Endothelial cell of umbilical vein (primary cell): ENCODE data around the gene CPSF2. TPM values are rescaled to one million over a fixed set of nuclear protein-coding genes. Genes with fewer than 3 reads are reported as not detected.
A peak's percentile ranks its signal among the peaks of the same experiment; 100 is the strongest.

Experiments used
- BruUV-seq: library from RNA; stranded (reverse); fragments of 400-500 nt; replicated peaks from 2 replicates; lab custom pipeline; 2021; lab: Mats Ljungman, UMichigan
- CTCF ChIA-PET: fragments of 300-600, 350-600 bp; sonication (Branson Sonifier 250); formaldehyde crosslinking; loops from one replicate; lab custom pipeline; 2021; ENCODE audit warnings: antibody characterized with exemption, inconsistent platforms; lab: Charles Lee
- POLR2A ChIA-PET: fragments of 300-600, 350-600 bp; sonication (Branson Sonifier 250); formaldehyde crosslinking; loops from one replicate; lab custom pipeline; 2021; ENCODE audit warnings: antibody characterized with exemption, inconsistent platforms; lab: Charles Lee
- DNase-seq: peaks from one replicate; pipeline ENCODE4 v3.0.0-alpha.2; 2011; ENCODE audit warnings: low read depth, low spot score
- FAIRE-seq: peaks from 2 replicates; lab custom pipeline; 2011; peaks lifted over from hg19 to GRCh38; lab: Jason Lieb, UNC
- H2AFZ ChIP-seq: 2 replicates; pipeline ENCODE4 v1.6.0; 2012; ENCODE audit warnings: low read depth, low read length, control low read depth, inconsistent platforms
- H3K27ac ChIP-seq: 2 replicates; pipeline ENCODE4 v1.5.1; 2011; ENCODE audit warnings: low read depth, mild to moderate bottlenecking, control low read depth, low read length, moderate library complexity; ENCODE audit not compliant: insufficient read depth
- H3K27me3 ChIP-seq, 2 experiments: 2 replicates each; pipeline versions ENCODE4 v1.6.0 to v1.6.1; 2011; ENCODE audit warnings: low read length in 2 of 2, mixed read lengths in 1 of 2; ENCODE audit not compliant: control insufficient read depth in 2 of 2, insufficient read depth in 2 of 2
- H3K36me3 ChIP-seq, 2 experiments: 2 replicates in 1 of 2; 3 replicates in 1 of 2; pipeline ENCODE4 v1.5.1; 2011; ENCODE audit warnings: low read length in 2 of 2, mild to moderate bottlenecking in 1 of 2, moderate library complexity in 1 of 2; ENCODE audit not compliant: control insufficient read depth in 2 of 2, insufficient read depth in 2 of 2; ENCODE audit errors: extremely low read depth in 1 of 2
- H3K4me1 ChIP-seq: 3 replicates; pipeline ENCODE4 v1.5.1; 2011; ENCODE audit warnings: mild to moderate bottlenecking, low read length; ENCODE audit not compliant: control insufficient read depth, insufficient read depth; ENCODE audit errors: extremely low read depth
- H3K4me2 ChIP-seq: 2 replicates; pipeline ENCODE4 v1.6.1; 2011; ENCODE audit warnings: low read length, control low read depth, mixed read lengths; ENCODE audit not compliant: insufficient read depth
- H3K4me3 ChIP-seq, 3 experiments: fragments of 200-600 bp in 1 of 3; sonication (generic), shearing (Covaris generic) in 1 of 3; replicated peaks in 1 of 3; 2 replicates each; pipeline ENCODE4 v1.5.1; 2011 to 2016; ENCODE audit warnings: control low read depth in 3 of 3, low read length in 3 of 3, mild to moderate bottlenecking in 2 of 3, inconsistent platforms in 1 of 3, low read depth in 1 of 3, moderate library complexity in 1 of 3; ENCODE audit not compliant: insufficient read depth in 1 of 3
- H3K79me2 ChIP-seq: 2 replicates; pipeline ENCODE4 v1.6.0; 2012; ENCODE audit warnings: low read length, inconsistent platforms; ENCODE audit not compliant: control insufficient read depth, insufficient read depth
- H3K9ac ChIP-seq: replicated peaks from 2 replicates; pipeline ENCODE3; 2011; ENCODE audit warnings: low read length, control low read depth; ENCODE audit not compliant: insufficient read depth; ENCODE audit errors: extremely low read depth
- H3K9me1 ChIP-seq: replicated peaks from 3 replicates; pipeline ENCODE4 v1.6.0; 2011; ENCODE audit warnings: mild to moderate bottlenecking, low read length; ENCODE audit not compliant: control insufficient read depth, insufficient read depth; ENCODE audit errors: extremely low read depth
- H3K9me3 ChIP-seq: replicated peaks from 2 replicates; pipeline ENCODE4 v1.5.1; 2012; ENCODE audit warnings: low read length, inconsistent platforms; ENCODE audit not compliant: control insufficient read depth, insufficient read depth
- H4K20me1 ChIP-seq: replicated peaks from 2 replicates; pipeline ENCODE3; 2011; ENCODE audit warnings: mild to moderate bottlenecking, low read length; ENCODE audit not compliant: control insufficient read depth, insufficient read depth; ENCODE audit errors: extremely low read depth
- CTCF ChIP-seq, 2 donors: IDR thresholded peaks; 1 replicate in 1 of 2; 2 replicates in 1 of 2; pipeline ENCODE4 v1.5.1; 2011; ENCODE audit warnings: low read length in 2 of 2, mild to moderate bottlenecking in 2 of 2, moderate library complexity in 2 of 2, control low read depth in 1 of 2, inconsistent platforms in 1 of 2, low read depth in 1 of 2; ENCODE audit not compliant: insufficient read depth in 1 of 2; ENCODE audit errors: extremely low read depth in 1 of 2
- EZH2 ChIP-seq: IDR thresholded peaks from 2 replicates; pipeline ENCODE4 v1.6.1; 2012; ENCODE audit warnings: borderline replicate concordance, low read depth, mild to moderate bottlenecking, moderate library complexity, low read length, inconsistent platforms; ENCODE audit not compliant: severe bottlenecking
- FOS ChIP-seq: IDR thresholded peaks from 2 replicates; pipeline ENCODE4 v1.6.1; 2011; ENCODE audit warnings: mild to moderate bottlenecking, low read length, moderate library complexity, borderline replicate concordance; ENCODE audit not compliant: insufficient read depth
- GATA2 ChIP-seq: IDR thresholded peaks from 2 replicates; pipeline ENCODE4 v1.7.0; 2011; ENCODE audit warnings: low read depth, mild to moderate bottlenecking, moderate library complexity, mixed read lengths, low read length; ENCODE audit not compliant: insufficient read length, insufficient read depth
- JUN ChIP-seq: IDR thresholded peaks from 2 replicates; pipeline ENCODE4 v1.6.1; 2011; ENCODE audit warnings: borderline replicate concordance, low read depth; ENCODE audit not compliant: insufficient read length, insufficient read depth
- MYC ChIP-seq: IDR thresholded peaks from one replicate; pipeline ENCODE4 v1.6.1; 2011; ENCODE audit warnings: mild to moderate bottlenecking, low read depth, low read length
- POLR2A ChIP-seq: IDR thresholded peaks from 2 replicates; pipeline ENCODE4 v1.6.1; 2012; ENCODE audit warnings: low read depth, mild to moderate bottlenecking, control low read depth, low read length
- POLR2AphosphoS5 ChIP-seq: IDR thresholded peaks from 2 replicates; pipeline ENCODE4 v1.6.1; 2012; ENCODE audit warnings: low read depth, mild to moderate bottlenecking, control low read depth, low read length, moderate library complexity; ENCODE audit not compliant: insufficient read depth
- dilution Hi-C: fragments of 300-500 bp; cut with MboI; formaldehyde crosslinking; loops from one replicate; pipeline ENCODE4 v1.15.0; 2019; ENCODE audit warnings: low sequenced_read_pairs; ENCODE audit not compliant: extremely low pct_ligation_motif_present
- intact Hi-C: fragments of 100-400 bp; cut with micrococcal nuclease; formaldehyde crosslinking; loops from one replicate; pipeline ENCODE4 v1.10.0; 2022
- polyA plus RNA-seq, 4 experiments: library from polyadenylated mRNA; depleted of rRNA in 3 of 4; stranded (reverse) in 3 of 4; unstranded in 1 of 4; fragments of >200 nt; gene quantifications; 2 replicates each; pipeline versions ENCODE4 v1.2.1 to v1.2.3, GENCODE V29; 2011 to 2012; ENCODE audit warnings: missing spikeins in 1 of 4
- total RNA-seq: library from RNA; stranded (reverse); gene quantifications from 2 replicates; pipeline ENCODE4 v1.2.3, GENCODE V29; 2021

The CPSF2 gene
- total and polyA plus RNA-seq, 2 donors (not counting 3 experiments of a cell fraction or from before 2014, with no cell fraction given) = 8.3 to 81.7 TPM

GRCh38 chr14:92135269-92135668 is 13.5 kb downstream of the CPSF2 start:
- Histone ChIP-seq H3K4me2 (no peak overlapping the region), H3K27ac (no peak overlapping the region), H3K27me3 (no peaks in the 10 kb centered on the region), H3K9ac (no peak overlapping the region), H3K9me1 (no peaks in the 10 kb centered on the region), H4K20me1 (no peaks in the 10 kb centered on the region), H2AFZ (no peak overlapping the region), H3K9me3 (no peaks in the 10 kb centered on the region), H3K36me3 (peaks cover 6 to 13% of the 10 kb centered on the region in 2 experiments), H3K79me2 (no peaks in the 10 kb centered on the region), H3K4me3 (no peak overlapping the region), H3K4me1 (no peaks in the 10 kb centered on the region)
- FAIRE-seq = no peak
- CTCF ChIA-PET = interaction anchor here (0.7 to 2.8 kb wide), 18 partner anchors 10 to 649 kb away, joined by 3 to 24 read pairs (median 6); partner anchors contain the start of genes ATXN3, CPSF2 and NDUFB1
- BruUV-seq = no TSS peak
- intact Hi-C loops = loop anchor here (1.0 kb wide), 2 partner anchors 321 to 546 kb away; no protein-coding TSS in a partner anchor
- no peak for TF ChIP-seq FOS
- peak; percentile 14 to 35 for TF ChIP-seq CTCF (IDR thresholded peaks at IDR 0.05; ENCODE audit: extremely low read depth in 1 of 2, insufficient read depth in 1 of 2, low read depth in 1 of 2, low read length in 2 of 2)
- TF ChIP-seq JUN = no peak
- TF ChIP-seq POLR2A = no peak
- no peak for TF ChIP-seq GATA2
- POLR2A ChIA-PET = no interaction called here
- peak; percentile 49 for DNase-seq
- dilution Hi-C loops = no loop called here

- no peaks in the 10 kb centered on the region for H3K9me1 ChIP-seq
- FAIRE-seq (no peak), DNase-seq (no peak)
- H3K4me3 ChIP-seq = no peak overlapping the region
- H3K9me3 ChIP-seq = no peaks in the 10 kb centered on the region
- dilution Hi-C loops = no loop called here
- no peak overlapping the region for H3K4me2 ChIP-seq
- no peak overlapping the region for H2AFZ ChIP-seq
- no peaks in the 10 kb centered on the region for H4K20me1 ChIP-seq
- POLR2A ChIA-PET = no interaction called here
- BruUV-seq = no TSS peak
- H3K36me3 ChIP-seq = peaks cover 7 to 25% of the 10 kb centered on the region in 2 experiments
- TF ChIP-seq GATA2 (no peak), MYC (no peak), EZH2 (no peak), JUN (no peak), POLR2AphosphoS5 (no peak), POLR2A (no peak)
- CTCF ChIA-PET = no interaction called here
- no peak overlapping the region for H3K27ac ChIP-seq
- intact Hi-C loops = no loop called here
- H3K9ac ChIP-seq = no peak overlapping the region
- H3K4me1 ChIP-seq = no peaks in the 10 kb centered on the region
- H3K79me2 ChIP-seq = no peaks in the 10 kb centered on the region
- H3K27me3 ChIP-seq = no peaks in the 10 kb centered on the region
Measured at GRCh38 chr14:92143309-92143708, 21.5 kb downstream of the CPSF2 start.
